ENCODE measurements around the gene FAM240A. TPM values are rescaled to one million over a fixed set of nuclear protein-coding genes. Genes with fewer than 3 reads are reported as not detected.
A peak's percentile ranks its signal among the peaks of the same experiment; 100 is the strongest.
"Not testable (repeated sequence)": the region's sequence is repeated elsewhere in the genome, so short reads cannot be mapped to it uniquely, and the experiment has no call there.

The FAM240A gene
- total and polyA plus RNA-seq, 7 donors, result 0.01 to 0.96 (median 0.09) TPM; not detected in 3

GRCh38 chr3:46574881-46575576 lies 37.3 kb upstream of the FAM240A start:
- Histone ChIP-seq H3K36me3 (ENCODE audit: insufficient read depth in 1 of 2, low read depth in 1 of 2) (no peaks in the 10 kb centered on the region), H3K27ac (no peak overlapping the region), H3K9me3 (no peaks in the 10 kb centered on the region), H3K4me3 (no peak overlapping the region), H3K4me1 (peaks cover 6% of the 10 kb centered on the region), H3K27me3 (ENCODE audit: insufficient read depth in 3 of 3, low read length in 2 of 3) (no peaks in the 10 kb centered on the region)
- intact Hi-C loops (cut with DNase I), result no loop called here
- 83 to 86% (median 83%) methylated on average over 5 of the region's 5 CpGs for WGBS, 3 donors
- TF ChIP-seq, protein P1, sequence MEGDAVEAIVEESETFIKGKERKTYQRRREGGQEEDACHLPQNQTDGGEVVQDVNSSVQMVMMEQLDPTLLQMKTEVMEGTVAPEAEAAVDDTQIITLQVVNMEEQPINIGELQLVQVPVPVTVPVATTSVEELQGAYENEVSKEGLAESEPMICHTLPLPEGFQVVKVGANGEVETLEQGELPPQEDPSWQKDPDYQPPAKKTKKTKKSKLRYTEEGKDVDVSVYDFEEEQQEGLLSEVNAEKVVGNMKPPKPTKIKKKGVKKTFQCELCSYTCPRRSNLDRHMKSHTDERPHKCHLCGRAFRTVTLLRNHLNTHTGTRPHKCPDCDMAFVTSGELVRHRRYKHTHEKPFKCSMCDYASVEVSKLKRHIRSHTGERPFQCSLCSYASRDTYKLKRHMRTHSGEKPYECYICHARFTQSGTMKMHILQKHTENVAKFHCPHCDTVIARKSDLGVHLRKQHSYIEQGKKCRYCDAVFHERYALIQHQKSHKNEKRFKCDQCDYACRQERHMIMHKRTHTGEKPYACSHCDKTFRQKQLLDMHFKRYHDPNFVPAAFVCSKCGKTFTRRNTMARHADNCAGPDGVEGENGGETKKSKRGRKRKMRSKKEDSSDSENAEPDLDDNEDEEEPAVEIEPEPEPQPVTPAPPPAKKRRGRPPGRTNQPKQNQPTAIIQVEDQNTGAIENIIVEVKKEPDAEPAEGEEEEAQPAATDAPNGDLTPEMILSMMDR (IDR thresholded peaks at IDR 0.05), result no peak
- ATAC-seq, result peak in 1 of 4 donors; percentile 41
- no peak for DNase-seq

DNA sequence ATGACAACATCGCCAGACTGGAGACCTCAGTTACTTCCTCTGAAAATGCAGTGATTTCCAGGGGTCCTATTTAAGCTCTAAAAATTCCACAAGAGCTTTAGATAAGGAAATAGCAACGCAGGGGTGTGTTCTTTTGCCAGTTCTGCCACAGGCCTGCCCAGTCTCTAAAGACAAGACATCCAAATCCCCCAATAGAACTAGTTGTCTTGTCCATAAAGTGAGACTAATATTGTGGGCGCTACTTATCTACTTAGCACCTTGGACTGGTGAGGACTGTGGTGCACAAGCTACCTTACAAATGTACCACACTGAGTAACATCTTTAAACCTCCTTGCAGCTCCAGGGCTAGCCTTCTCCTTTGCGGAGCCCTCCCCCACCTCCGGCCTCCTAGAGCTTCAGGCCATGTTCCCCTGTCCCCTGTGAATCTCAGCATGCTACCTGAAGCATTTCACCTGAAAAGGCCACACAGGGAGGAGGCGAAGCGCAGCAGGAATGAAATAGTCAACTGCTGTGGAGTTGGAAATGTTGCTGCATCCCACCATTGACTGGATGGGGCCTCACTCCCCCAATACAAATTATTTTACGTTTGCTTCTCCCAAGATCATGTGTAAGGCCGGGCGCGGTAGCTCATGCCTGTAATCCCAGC lies 36.6 kb upstream of the FAM240A start:
- intact Hi-C loops (cut with DNase I), result no loop called here
- H3K27me3 ChIP-seq (ENCODE audit: insufficient read depth in 3 of 3, low read length in 2 of 3), result no peaks in the 10 kb centered on the region
- WGBS, 3 donors, result 93 to 95% (median 94%) methylated on average over 11 of the region's 11 CpGs

GRCh38 chr3:46576386-46576785 lies 35.9 kb upstream of the FAM240A start:
- Histone ChIP-seq H3K27ac (no peak overlapping the region), H3K9me3 (no peaks in the 10 kb centered on the region), H3K36me3 (ENCODE audit: insufficient read depth in 1 of 2, low read depth in 1 of 2) (no peaks in the 10 kb centered on the region), H3K4me1 (peaks cover 6% of the 10 kb centered on the region), H3K4me3 (peak overlapping the region; percentile 36), H3K27me3 (ENCODE audit: insufficient read depth in 3 of 3, low read length in 2 of 3) (no peaks in the 10 kb centered on the region)
- intact Hi-C loops (cut with DNase I), result no loop called here
- WGBS, 3 donors, result 84 to 86% (median 85%) methylated on average over 9 to 10 of the region's 10 CpGs
- TF ChIP-seq, protein P1 (IDR thresholded peaks at IDR 0.05), result no peak
- ATAC-seq (no peak), DNase-seq (no peak)

More for the DNA sequence above, 36.6 kb upstream of the FAM240A start:
- ATAC-seq, result no peak
- no peak overlapping the region for H3K4me3 ChIP-seq
- H3K36me3 ChIP-seq (ENCODE audit: insufficient read depth in 1 of 2, low read depth in 1 of 2), result no peaks in the 10 kb centered on the region
- H3K9me3 ChIP-seq, result no peaks in the 10 kb centered on the region
- DNase-seq, result no peak
- TF ChIP-seq, protein P1 (IDR thresholded peaks at IDR 0.05), result no peak
- H3K27ac ChIP-seq, result no peak overlapping the region
- peaks cover 6% of the 10 kb centered on the region for H3K4me1 ChIP-seq

GRCh38 chr3:46576879-46577278 lies 35.4 kb upstream of the FAM240A start:
- Histone ChIP-seq H3K4me1 (peaks cover 6% of the 10 kb centered on the region), H3K9me3 (no peaks in the 10 kb centered on the region), H3K27me3 (ENCODE audit: insufficient read depth in 3 of 3, low read length in 2 of 3) (no peaks in the 10 kb centered on the region), H3K27ac (no peak overlapping the region), H3K36me3 (ENCODE audit: insufficient read depth in 1 of 2, low read depth in 1 of 2) (no peaks in the 10 kb centered on the region), H3K4me3 (peak overlapping the region; percentile 36)
- peak in 1 of 4 donors; percentile 40 for ATAC-seq
- intact Hi-C loops (cut with DNase I), result no loop called here
- no peak for DNase-seq
- TF ChIP-seq, protein P1 (IDR thresholded peaks at IDR 0.05), result no peak
- WGBS, 3 donors, result 41 to 48% (median 44%) methylated on average over 17 to 21 of the region's 21 CpGs

- H3K4me3 ChIP-seq; H3K9me3 ChIP-seq; H3K27me3 ChIP-seq (ENCODE audit: insufficient read depth in 3 of 3, low read length in 2 of 3); ATAC-seq; intact Hi-C loops (cut with DNase I); DNase-seq; H3K27ac ChIP-seq; H3K4me1 ChIP-seq; H3K36me3 ChIP-seq (ENCODE audit: insufficient read depth in 1 of 2, low read depth in 1 of 2): not testable (repeated sequence)
- WGBS, 3 donors, result 77 to 84% (median 84%) methylated on average over 14 to 18 of the region's 18 CpGs
These were observed 34.6 kb upstream of the FAM240A start for GRCh38 chr3:46577580-46578249.
